HG03432 (cell line): Measurements from ENCODE around the gene IMP3.

ENCODE experiments used
- ATAC-seq: cut with Tn5 transposase; IDR thresholded peaks from one replicate; pipeline ENCODE4 v1.9.1; 2021; ENCODE audit warnings: mild to moderate bottlenecking, moderate library complexity; ENCODE audit not compliant: unreplicated experiment

The IMP3 gene

DNA sequence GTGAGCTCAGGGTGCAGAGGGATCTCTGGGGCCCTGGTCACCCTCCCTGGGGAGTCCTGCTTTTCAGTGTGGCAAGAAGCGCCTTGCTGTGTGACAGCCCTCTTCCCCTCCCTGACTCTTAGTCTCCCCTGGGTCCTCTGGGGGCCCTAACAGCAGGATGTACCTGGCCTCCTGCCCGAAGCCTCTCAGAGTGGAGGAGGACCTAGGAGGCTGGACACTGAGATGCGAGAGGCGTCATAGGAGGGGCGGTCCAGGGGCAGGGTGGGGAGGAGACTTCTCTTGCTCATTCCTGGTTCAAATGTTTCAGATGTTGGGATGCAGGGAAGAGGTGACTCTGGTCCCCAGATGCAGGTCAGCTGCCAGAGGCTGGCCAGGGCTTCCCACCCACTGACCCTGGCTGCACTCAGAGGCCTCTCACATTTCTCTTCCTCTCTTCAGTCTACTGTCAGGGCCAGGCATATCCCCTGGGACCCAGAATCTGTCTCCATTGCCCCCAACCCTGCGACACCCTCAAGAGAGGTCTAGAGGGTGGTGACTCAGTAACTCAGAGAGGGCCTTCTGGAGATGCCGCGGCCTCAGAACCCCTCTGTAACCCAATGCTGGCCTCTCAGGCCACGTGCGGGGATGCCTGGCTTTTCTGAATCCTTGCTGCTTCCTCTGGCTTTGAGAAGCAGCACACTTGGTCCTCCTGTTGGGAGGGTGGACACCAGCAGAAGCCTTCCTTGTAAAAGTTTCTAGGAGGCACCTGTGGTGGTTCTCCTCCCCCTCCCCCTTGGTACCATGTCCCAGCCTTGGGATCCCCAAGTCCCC lies 33.6 kb upstream of the IMP3 start:
- no peak for ATAC-seq

DNA sequence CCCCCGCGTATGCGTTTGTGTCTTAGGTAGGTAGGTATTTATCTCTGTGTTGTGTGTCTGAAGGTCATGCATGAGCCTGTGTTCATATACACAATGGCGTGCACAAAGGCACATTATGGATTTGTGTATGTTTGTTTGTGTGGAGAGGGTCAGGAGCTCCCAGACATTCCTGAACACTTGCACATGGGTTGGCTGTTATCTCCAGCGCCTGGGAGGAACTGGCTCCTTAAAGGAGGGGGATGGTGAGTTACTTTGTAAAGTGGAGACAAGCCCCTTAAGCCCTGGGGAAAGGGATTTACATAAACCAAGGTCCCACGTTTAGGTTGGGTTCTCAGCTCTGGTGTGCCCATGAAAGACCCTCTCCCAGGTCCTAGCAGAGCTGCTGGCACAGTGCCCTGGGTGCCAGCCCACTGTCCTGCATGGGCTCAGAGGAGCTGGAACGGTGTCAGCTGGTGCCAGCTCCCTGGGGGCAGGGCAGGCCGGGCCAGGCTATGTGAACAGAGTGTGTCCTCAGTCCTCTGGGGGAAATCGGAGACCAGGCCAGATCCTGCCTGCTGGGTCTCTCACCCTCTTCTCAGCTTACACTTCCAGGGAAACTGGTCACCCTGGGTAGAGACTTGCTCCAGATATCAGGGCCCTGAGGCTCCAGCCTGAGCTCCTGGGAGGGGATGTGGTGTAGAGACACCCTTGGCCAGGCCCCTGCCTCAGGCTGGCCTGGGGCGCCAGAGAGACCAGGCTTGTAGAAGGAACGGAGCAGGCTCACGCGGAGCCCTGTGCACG lies 32.8 kb upstream of the IMP3 start:
- ATAC-seq: no peak

DNA sequence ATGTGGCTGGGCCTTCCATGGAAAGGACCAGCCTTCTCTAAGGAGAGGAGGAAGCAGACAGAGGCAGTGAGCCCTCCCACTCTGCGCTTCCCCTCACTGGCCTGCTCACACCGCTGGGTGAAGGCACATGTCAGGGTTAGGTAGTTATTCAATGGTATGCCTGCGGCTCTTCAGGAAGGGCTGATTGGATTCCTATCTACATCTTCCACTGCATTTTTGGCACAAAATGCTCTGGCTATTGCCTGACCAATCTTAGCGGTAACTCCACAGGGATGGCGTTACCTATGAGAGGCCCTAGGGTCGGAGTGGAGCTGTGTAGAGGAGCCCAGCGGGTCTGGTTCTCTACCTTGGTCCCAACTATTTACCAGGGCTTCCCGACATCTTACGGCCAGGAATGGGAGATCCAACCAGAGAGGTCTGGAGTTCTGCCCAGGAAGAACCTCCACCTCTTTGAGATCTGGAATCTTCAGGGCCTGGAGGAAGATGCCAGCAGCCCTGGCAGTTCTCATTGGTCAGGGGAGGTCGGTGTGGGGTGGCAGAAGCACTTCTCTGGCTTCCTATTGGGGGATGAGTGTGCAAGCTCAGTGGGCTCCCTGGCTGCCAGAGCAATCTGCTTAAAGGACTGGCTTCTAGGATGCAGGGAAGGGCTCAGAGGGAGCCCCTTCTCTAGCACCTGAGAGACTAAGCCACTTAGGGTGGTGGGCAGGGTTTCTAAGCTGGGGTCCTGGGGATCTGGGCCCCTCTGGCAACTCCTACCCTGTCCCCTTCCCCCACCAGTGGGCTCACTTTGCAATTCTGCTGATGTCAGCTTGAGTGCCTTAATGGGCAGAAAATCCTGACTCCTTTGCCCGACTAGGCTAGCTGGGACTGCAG lies 31.9 kb upstream of the IMP3 start:
- ATAC-seq: no peak

DNA sequence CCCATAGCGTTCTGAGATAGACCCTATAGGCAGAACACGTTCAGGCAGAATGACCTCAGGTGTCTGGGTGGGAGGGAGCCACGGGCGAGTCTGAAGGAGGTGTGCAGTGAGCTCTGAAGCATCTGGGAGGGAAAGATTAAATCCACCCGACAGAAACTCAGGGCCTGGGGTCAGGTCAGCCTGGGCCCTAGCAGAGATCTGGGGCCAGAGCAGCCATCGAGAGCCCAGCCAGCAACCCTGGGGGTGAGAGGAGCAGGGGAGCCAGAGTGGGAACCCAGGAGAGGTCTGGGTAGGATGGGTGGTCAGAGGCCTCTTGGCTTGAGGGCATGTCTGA lies 29.8 kb upstream of the IMP3 start:
- ATAC-seq: no peak

DNA sequence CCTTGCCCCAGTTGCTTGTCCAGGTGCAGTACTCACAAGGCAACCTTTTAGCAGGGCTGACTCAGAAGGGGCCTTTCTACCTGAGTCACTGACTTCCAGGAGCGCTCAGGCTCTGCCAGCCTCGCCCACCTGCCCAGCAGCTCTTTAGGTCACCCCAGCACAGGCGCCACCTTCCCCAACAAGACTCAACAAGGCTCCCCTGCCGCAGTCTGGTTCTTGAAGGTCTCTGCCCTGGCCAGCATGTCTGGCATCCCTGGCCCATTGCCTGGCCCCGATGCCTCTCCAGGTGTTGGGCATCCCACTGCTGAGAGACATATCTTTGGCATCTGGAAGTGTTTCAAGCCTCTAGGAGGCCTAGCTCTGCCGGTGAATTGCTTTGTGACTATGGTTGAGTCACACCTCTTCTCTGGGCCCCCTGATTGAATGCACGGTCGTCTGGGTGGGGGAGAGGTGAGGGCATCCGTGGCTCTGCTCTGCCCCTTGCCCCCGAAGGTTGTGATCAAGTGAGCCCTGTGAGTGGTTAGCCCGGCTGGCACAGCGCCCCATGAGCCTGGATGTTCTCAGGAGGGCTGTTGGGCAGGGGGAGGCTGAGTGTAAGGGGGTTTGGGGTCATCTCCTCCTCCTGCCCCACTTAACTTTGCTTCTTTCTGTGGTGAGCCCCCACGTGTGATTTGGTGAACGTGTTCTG lies 29.3 kb upstream of the IMP3 start:
- ATAC-seq: no peak

DNA sequence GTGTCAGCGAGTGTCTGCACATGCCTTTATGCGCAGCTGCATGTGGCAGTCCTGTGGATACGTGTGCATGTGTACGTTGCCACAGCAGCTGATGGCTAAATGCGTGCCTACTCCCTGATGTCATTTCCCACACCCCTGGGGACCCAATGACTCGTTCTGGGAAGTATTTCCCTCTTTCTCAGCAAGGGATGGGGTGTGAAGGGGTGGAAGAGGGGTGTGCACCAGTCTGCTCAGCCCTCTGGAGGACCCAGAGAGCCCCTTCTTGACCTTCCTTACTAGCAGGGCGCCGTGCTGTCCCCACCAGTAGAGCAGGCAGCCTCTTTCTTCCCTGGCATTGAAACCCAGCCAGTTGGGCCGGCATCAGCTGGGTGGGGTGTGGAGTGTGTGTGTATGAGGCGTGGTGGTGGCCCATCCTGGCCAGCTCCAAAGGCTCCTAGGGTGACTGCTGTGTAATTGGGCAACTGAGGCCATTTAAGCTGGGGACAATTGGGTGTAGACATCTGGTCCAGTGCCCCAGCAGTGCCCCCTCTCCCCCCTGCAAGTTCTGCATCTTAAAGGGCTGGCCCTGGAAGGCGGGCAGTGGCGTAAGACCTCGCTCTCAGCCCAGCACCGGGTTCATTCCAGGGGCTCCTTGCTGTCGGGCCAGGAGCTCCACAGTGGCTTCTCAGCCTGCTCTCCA lies 26.9 kb upstream of the IMP3 start:
- no peak for ATAC-seq

DNA sequence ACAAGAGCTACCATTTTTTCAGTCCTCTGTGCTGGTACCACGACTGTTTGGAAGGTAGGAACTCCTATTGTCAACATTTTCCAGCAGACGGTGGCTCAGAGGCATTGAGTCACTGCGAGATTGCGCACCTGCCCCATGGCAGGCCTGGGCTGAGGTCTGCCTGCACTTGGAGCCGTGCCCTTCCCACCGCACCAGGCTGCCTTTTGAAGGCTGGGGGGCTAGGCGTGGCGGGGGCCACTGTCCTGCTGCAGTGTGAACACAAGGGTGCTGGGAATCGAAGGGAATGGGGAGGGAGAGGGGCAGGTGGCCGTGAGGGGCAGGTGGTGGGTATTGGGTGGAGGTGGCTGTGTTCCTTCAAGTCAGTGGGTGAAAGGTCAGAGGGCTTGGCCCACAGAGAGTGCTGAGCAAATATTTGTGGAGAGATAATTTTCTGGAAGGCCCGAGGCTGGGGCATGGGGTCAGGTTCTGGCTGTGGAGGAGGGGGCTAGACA lies 24.0 kb upstream of the IMP3 start:
- no peak for ATAC-seq

DNA sequence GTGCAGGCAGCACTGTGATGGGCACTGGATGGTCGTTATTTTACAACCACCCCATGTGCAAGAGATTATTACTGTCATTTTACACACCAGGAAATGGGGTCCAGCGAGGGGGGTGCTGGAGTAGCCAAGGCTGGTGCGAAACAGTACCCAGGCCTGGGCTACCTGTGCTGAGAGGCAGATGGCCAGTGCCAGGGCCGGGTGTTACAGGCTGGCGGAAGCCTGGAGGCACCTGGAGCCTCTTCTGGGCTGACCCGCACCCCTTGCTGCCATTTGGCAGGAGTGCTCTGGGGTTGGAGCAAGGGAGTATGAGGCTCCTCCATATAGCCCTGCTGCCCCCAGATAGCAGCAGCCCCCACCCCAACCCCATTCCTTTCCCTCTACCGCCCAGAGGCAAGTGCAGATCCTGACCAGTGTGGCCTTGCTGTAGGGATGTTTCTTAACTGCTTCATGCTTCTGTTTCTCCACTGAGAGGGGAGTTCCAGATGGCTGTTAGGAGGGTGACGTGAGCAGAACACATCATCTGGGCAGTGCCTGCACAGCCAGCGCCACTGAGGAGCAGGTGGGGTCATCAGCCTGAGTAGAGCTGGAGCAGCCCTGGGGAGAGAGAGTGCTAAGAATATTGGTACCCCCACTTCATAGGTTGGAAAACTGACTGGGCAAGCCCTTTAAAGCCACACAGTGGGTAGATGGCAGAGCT lies 22.9 kb upstream of the IMP3 start:
- no peak for ATAC-seq

DNA sequence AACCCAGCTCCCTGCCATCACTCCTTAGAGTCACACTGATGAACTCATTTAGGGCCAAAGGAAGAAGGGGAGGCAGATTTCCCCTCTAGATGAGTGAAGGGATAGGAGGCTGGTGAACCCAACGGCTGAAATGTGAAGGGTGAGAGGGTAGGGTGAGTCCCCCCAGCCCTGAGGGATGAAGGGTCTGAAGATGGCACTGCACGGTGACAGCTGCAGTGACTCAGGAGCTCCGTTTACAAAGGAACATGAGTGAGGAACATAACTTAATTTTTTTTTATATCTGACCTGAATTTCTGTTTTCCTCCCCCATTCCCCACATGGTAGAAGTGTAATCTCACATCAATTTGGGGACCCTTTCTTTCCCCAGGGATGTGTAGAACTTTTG lies 21.7 kb upstream of the IMP3 start:
- ATAC-seq: no peak

DNA sequence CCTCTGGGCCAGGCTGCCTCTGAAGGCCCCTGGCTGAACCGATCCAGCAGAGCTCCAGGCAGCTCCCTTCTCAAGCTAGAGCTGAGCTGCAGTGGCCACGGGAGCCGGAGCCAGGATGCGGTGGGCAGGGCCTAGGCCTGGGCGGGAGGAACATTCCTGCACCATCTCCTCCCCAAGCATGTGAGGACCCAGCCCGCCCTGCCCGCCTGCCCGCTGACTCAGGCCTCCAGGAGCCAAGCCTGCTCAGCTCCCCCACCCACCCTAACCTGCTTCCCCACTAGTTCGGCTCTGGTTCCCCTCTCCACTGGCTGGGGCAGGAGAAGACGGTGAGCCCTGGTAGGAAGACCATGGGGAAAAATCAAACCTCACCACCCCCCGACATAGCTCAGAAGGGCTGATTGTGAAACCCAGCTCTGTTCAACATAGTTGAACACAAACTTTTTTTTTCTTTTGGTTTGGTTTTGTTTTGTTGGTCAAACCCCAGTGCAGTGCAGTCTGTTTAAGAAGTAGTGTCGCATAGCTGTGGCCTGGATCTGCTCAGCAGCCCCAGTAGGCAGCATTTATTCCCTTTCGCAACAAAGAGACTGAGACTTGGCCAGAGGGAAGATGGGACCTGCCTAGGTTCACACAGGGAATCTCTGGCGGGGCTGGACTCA lies 21.2 kb upstream of the IMP3 start:
- no peak for ATAC-seq

DNA sequence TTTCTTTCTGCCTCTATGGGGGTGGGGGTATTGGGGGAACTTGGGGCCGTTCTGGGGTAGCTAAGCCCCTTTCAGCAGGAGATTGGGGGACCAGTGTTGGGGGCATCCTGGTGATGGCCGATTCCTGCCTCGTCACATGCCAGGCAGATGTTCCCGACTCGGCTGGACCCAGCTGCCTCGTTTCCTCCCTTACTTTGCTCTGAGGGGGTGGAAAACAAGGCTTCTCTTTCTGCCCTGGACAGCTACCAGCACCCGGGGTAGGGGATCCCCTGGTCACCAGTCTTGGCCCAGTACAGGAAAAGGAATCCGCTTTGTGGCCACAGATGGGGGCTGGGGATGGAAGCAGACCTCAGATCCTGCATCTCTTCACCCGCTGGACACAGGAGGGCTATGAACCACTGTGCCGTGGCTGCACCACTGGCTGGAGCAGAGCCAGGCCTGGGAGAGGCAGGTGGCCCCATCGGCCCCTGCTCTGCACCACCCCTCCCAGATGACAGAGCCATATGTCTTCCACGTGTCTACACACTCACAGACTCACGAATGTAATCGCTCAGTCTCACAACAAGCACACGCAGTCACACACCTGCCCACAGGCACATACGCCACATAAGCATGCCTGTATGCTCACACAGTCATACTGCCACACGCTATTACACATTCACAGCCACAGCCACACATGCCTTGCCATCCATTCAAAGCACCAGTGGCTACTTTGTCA lies 20.1 kb upstream of the IMP3 start:
- ATAC-seq: no peak

DNA sequence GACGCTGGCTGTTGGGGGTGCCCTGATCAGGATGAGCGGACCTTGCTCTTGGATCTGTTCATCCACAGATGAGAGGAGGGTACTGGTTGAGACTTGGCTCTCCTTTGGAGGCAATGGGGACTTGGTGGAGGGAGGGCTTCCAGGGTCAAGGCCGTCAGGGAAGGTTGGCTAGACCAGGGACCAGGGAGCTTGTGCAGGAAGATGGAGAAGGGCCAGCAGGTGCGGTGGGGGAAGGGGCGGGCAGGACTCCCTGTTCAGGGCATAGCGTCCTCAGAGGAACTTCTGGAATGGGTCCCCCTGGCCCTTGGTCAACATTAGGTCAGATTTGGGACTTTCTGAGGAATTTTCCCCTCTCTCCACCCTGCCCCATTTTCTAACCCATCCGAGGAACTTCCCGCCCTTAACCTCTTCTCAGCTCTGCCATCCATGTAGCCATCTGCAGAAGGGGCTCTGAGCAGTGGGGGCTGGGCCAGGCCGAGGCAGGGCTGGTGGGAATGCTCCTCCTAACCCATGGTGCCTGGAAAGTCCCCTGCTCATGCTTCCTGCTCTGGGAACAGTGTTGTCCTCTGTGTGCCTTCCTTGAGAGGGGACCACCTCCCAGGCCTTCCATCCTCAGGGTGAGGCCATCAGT lies 19.2 kb upstream of the IMP3 start:
- ATAC-seq: no peak

DNA sequence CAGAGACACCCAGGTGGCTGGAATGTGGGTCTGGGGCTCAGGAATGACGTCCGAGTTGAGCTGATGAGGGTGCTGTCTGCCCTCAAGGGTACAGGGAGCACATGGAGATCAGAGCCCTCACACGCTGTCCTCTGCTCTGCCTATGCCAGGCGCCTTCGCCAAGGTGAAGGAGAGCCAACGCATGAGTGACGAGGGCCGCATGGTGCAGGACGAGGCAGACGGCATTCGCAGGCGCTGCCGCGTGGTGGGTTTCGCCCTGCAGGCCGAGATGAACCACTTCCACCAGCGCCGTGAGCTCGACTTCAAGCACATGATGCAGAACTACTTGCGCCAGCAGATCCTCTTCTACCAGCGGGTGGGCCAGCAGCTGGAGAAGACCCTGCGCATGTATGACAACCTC lies 16.8 kb upstream of the IMP3 start:
- ATAC-seq: no peak

DNA sequence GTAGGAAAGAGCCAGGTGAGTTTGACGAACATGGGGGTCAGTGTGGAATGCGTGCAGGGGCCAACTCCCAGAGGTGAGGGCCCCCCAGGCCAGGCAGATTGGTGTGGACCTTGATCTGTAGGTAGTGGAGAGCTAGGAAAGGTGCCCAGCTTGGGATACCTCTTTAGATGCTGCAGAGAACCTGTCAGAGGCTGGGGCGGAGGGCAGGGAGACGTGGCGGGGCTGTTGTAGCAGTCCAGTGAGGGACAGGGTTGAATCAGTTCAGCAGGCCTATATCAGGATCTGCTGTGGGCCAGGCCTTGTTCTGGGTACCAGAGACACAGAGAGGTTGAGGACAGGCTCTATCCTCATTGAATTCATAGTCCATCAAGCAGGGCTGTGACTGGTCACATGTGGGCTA lies 16.3 kb upstream of the IMP3 start:
- ATAC-seq: no peak

DNA sequence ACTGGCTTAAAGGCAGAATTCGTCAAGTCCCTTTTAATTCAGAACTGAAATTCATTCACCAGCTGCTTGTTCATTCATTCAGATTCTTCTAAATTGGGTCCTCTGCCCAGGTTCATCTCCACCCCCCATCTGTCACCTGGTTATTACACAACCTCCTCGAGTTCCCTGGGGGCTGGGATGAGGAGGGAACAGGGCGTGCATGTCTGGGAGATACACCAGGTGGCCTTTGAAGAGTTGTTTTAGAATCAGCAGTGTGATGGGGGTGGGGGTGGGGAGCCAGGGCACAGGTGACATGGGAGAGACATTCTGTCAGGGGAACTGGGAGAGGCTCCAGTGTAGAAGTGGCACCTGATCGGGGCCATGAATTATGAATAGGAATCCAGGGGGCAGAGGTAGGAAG lies 15.9 kb upstream of the IMP3 start:
- ATAC-seq: no peak

DNA sequence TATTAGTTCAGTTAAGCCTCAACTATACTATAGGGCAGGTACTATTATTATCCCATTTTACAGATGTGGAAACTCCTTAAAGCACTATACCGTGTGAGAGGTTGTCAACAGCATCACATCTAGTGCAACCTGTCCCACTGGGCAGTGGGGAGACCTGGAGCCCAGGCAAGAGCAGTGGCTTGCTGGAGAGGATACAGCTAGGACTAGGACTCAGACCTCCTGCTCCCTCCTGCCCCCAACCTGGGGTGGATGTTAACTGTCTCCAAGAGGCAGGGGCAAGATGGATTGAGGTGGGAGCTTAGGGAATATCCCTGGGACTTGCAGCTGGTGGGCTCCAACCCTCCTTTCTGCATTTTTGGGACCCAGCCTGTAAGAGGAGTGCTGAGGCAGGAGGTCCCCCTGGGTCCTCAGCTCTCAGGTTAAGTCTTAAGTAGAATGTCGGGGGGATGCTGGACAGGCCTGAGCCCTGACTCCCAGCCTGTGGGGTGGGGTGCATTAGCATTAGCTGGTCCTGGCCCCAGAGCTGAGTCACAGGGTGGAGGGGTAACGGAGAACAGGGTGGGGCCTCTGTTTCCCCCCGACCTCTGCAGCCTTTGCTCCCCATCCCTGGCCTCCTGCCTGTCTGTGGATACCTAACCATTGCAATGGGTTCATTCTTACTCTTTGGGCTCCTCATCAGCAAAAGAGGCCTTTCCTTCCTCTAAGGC lies 14.3 kb upstream of the IMP3 start:
- no peak for ATAC-seq

DNA sequence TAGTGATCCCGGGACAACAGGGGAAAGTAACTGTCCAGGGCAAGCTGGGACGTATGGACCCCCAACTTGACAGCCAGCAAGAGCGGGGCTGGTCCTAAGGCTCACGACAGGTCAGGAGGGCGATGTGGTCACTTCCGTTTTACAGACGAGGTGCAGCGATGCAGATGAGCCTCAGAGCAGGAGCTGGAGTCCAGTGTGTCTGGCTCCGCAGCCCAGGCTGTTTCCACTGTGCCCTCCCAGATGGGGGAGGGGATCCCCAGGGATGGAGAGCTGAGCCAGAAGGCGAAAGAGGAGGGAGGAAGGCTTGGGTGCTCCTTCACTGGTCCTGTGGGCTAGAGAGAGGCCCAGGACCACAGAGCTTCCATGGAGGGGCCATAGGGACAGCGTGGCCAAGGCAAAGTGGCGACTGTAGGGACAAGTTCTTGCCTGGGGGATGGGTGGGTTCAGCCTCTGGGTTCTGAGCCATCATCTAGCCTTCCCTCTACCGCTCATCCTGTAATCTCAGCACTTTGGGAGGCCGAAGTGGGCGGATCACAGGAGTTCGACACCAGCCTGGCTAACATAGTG lies 13.4 kb upstream of the IMP3 start:
- ATAC-seq: no peak
